ENCODE data around the gene KLRG1.

Gene KLRG1

GRCh38 chr12:8989413-8989812, at the start of gene KLRG1:
TSS of gene KLRG1 (plus strand) at chr12:8989546. CDS start at chr12:8989636, 90 bp downstream.
- no peak for ATAC-seq
- TF ChIP-seq RARB (CRISPR knock-in tag; IDR thresholded peaks at IDR 0.05) (no peak), CREB5 (CRISPR knock-in tag; IDR thresholded peaks at IDR 0.05; ENCODE audit: low read depth) (no peak), ESRRG (CRISPR knock-in tag; IDR thresholded peaks at IDR 0.05) (no peak), PATZ1 (CRISPR knock-in tag; IDR thresholded peaks at IDR 0.05; ENCODE audit: borderline replicate concordance) (no peak)

GRCh38 chr12:8941691-8942478, 47.5 kb upstream of the KLRG1 start:
- ATAC-seq: no peak
- TF ChIP-seq BACH2 (CRISPR knock-in tag; IDR thresholded peaks at IDR 0.05; ENCODE audit: borderline replicate concordance) (no peak), ZFP3 (CRISPR knock-in tag; IDR thresholded peaks at IDR 0.05) (no peak), PPARA (CRISPR knock-in tag; IDR thresholded peaks at IDR 0.05; ENCODE audit: borderline replicate concordance) (no peak), TOX (CRISPR knock-in tag; IDR thresholded peaks at IDR 0.05; ENCODE audit: borderline replicate concordance) (no peak), ZFP30 (CRISPR knock-in tag; IDR thresholded peaks at IDR 0.05) (no peak), PATZ1 (CRISPR knock-in tag; IDR thresholded peaks at IDR 0.05; ENCODE audit: borderline replicate concordance) (no peak), TCF4 (CRISPR knock-in tag; IDR thresholded peaks at IDR 0.05; ENCODE audit: borderline replicate concordance) (no peak), ISL1 (CRISPR knock-in tag; IDR thresholded peaks at IDR 0.05) (no peak), ARNTL (CRISPR knock-in tag; IDR thresholded peaks at IDR 0.05; ENCODE audit: borderline replicate concordance, low read depth) (no peak), CREB5 (CRISPR knock-in tag; IDR thresholded peaks at IDR 0.05; ENCODE audit: low read depth) (no peak), CSDC2 (CRISPR knock-in tag; IDR thresholded peaks at IDR 0.05) (no peak), POU6F1 (CRISPR knock-in tag; IDR thresholded peaks at IDR 0.05; ENCODE audit: borderline replicate concordance, low read depth) (no peak), ZNF565 (CRISPR knock-in tag; conservative IDR thresholded peaks at IDR 0.05; ENCODE audit: low read depth) (no peak), ESRRG (CRISPR knock-in tag; IDR thresholded peaks at IDR 0.05) (no peak), ZC3H10 (CRISPR knock-in tag; IDR thresholded peaks at IDR 0.05) (no peak)

- ATAC-seq: no peak
- TF ChIP-seq ZNF70 (CRISPR knock-in tag; IDR thresholded peaks at IDR 0.05): no peak
- TF ChIP-seq OSR1 (CRISPR knock-in tag; IDR thresholded peaks at IDR 0.05): no peak
- no peak for TF ChIP-seq CSRNP3 (CRISPR knock-in tag; IDR thresholded peaks at IDR 0.05)
- TF ChIP-seq RARB (CRISPR knock-in tag; IDR thresholded peaks at IDR 0.05): no peak
- TF ChIP-seq ZFP30 (CRISPR knock-in tag; IDR thresholded peaks at IDR 0.05): no peak
- TF ChIP-seq BACH2 (CRISPR knock-in tag; IDR thresholded peaks at IDR 0.05; ENCODE audit: borderline replicate concordance): no peak
- TF ChIP-seq SNAI2 (CRISPR knock-in tag; IDR thresholded peaks at IDR 0.05): no peak
- no peak for TF ChIP-seq ISL1 (CRISPR knock-in tag; IDR thresholded peaks at IDR 0.05)
- TF ChIP-seq ARNTL (CRISPR knock-in tag; IDR thresholded peaks at IDR 0.05; ENCODE audit: borderline replicate concordance, low read depth): no peak
- no peak for TF ChIP-seq GLIS3 (CRISPR knock-in tag; IDR thresholded peaks at IDR 0.05)
Measured at GRCh38 chr12:8943565-8944186, 45.7 kb upstream of the KLRG1 start.

Measured in SK-N-SH treated with all-trans-retinoic acid at 6 μM for 48 hours (cell line).